GM18907 (cell line): ENCODE measurements around the gene C1orf232.

ENCODE experiments used
- ATAC-seq: cut with Tn5 transposase; IDR thresholded peaks from one replicate; pipeline ENCODE4 v1.9.1; 2021; ENCODE audit warnings: mild to moderate bottlenecking, moderate library complexity; ENCODE audit not compliant: unreplicated experiment

Gene C1orf232

DNA sequence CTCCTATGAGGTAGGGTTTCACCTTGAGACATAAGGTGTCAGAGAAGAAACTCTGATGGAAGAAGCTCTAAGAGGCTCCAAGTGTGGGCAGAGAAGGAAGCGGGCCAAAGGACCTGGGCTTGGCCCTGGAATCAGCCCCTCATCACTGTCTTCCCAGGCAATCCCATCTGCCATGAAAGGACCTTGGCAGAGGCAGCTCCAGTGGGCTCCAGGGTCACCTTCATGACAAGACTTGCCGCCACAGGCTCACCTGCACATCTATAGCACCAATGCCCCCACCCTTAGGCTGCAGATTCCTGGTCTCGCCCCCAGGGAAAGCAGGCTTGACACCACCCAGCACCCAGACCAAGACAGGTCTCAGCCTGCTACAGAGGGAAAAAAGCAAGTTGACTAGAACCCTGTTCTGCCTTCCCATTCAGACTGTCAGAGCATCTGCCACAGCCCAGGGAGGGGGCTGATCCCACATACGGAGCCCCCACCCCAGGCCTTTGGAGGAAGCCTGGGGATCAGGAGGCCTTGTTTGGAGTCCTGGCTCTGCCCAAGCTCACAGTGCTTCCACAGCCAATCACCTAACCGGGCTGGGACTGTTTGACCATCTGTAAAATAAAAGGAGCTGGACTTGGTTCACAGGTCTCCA is 10.4 kb downstream of the C1orf232 start:
- no peak for ATAC-seq

DNA sequence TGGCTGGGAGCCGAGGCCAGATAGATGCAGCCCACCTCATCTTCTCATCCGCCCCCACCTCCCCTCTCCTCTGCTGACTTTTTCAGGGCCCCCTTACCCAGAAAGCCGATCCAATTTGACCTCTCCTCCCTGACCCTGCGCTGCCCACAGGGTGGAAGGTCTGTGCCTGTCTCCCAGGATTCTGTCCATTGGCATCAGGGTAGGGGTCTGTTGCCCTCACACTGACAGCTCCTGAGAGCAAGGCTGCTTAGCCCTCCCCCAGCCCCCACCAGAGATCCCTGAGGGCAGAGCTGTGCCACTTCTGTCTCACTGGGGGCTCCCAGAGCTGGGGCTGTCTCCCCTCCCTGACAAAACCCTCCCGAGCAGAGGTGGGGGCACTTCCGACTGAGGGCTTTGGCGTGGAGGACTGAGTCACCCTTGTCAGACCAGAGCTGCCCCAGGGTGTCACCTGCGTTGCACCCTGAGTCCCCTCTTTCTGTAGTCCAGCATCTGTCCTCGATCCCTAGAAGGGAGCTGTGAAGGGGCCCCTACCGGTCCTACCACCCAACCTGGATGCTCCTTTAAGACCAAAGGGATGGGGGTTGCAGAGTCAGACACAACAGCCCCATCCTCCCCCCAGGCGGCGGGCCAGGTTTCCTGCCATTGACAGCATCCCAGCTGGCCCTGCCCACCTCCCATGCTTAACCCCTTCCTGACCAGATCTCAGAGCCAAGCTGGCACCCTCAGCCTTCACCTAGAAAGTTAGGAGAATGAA is 12.3 kb downstream of the C1orf232 start:
- no peak for ATAC-seq

DNA sequence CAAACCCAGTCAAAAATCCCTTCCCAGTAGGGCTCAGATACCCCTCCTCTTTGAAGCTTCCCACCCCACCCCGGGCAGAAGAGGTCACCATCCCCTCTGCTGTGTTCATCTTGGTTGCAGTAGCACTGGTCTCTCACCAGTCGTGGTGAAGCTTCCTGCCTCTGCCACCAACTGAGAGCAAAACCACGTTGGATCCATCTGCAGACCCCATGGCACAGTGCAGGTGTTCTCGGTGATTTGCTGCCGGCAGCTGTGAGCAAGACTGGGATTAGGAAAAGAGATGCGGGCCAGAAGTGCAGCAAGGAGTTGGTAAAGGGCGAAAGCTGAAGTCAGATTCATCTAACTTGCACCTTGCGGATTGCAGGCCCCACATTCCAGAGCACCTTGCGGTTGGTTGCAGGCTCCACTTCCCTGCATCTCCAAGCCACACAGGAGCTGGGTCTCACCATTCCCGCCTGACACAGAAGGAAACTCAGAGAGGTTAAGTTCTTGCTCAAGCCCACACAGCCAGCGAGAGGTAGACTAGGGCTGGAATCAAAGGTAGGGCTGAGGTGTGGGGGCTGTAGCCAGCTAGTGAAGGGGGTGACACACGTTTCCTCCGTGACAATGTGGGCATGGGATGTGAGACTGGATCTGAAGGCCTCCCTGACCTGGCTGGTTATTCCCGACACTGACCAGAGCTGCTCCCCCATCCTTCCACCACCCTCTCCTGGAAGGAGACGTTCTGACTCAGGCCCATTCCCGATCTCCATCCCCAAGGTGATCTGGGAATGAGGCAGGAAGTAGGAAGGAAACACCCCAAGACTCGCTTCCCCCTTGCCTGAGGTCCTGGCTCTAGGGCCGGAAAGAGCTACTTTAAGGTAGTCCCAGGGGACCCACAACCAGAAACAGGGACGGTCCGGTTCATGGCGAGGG is 13.1 kb downstream of the C1orf232 start:
- ATAC-seq, result no peak

DNA sequence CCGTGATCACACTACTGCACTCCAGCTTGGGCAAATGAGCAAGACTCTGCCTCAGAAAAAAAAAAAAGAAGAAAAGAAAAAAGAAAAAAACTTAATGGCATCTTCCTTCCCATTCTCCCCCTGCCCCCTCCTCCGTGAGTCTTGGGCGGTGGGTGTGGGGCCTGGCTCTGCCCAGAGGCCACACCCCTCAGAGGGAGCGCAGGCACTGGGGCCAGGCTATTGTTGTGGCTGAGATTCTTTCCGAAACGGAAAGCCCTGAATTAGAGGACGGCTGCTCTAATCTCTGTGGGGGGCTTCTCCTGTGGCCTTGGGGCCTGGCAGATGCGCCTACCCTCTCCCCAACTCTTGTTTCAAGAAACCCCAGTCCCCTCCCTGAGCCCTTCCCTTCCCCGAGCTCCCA is 14.0 kb downstream of the C1orf232 start:
- ATAC-seq, result no peak

DNA sequence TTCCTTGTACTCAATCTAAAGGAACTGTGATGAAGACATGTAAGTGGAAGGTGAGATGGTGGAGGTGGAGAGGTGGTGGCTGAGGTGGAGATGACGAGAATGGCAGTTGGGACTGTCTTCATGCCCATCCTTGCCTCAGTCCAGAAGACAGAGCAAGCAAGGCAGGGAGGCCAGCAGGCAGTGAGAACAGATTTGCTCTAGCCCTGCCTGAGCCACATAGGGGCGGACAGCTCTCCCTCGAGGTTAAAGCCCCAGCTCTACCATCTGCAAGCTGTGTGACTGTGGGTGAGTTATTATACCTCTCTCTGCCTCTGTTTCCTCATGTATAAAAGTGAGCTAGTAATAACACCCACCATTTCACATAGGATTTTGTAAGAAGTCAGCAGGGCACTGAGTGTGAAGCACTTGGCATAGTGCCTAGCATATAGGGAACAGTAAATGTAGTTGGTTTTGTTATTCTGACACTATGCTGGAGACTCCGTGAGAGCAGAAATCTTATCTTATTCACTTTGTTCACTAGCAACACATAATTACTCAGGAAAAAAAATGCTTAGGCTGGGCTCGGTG is 14.7 kb downstream of the C1orf232 start:
- no peak for ATAC-seq

DNA sequence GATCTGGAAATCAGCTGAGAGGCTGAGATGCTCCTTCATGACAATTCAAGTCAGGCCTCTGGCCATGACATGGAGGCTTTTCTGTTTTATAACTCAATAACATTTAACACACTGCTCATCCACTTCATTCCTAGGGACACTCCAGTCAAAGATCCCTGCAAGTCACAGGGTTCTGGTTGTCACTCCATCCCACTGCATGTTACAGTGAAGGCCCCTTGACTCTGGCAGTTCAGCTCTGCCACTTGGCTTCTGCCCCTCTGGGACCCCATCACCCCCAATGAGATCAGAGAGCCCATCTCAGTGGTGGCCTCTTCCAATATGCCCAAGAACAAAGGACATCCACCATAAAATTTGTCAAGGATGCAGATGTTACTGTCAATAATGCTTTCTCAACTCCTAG is 19.9 kb downstream of the C1orf232 start:
- ATAC-seq, result no peak

DNA sequence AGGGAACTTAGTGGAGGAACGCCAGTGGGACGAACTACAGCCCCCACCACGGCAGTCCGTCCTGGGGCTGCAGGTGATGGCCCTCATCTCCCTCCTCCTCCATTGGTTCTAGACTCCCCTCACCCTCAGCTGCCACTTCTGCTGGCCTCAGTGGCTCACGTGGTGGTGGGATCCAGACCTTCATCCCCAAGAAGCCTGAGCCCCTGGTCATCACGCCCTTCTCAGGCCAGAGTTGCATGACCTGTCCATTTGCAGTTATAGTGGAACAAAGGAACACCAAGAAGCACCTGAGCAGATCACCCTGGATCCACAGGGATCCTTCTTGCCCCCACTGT is 22.8 kb downstream of the C1orf232 start:
- ATAC-seq, result no peak

DNA sequence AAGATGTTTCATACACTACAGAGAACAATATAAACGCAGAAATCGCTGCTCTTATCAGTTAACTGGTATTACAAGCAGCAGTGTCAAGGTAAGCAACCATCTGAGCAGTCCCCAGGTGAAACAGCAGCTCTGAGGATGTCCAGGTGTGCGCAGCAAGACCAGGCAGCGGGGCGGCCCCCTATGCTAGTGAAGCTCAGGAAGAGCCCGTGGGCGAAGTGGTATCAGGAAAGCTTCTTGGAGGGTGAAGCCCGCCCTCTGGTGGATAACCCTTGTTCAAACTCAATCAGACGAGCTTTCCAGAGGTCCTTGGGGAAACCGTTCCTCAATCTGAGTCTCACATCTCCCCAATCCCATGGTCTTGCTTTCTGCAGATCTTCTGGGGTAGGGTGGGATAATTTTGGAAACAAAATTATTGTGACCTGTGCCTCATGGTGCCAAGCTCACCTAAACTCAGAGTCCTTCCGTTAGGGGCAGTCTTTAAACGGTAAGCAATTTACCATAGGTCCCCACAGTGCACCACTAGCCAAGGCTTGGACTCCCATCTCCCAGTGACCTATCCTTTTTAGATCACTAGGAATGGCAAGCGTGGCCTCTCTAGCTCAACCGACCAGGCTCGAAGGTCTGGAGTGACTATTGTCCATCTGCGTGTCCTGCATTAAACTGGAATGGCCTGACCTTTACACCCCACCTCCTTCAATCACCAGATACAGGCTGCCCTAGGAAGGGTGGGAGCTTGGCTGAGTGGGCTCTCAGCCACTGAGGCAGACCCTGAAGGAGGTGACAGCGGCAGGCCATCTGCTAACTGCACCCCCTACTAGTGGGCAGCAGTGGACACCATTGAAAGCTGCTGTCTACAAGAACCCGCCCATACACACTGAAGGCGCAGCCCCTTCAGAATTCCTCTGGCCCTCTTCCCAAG is 23.5 kb downstream of the C1orf232 start:
- ATAC-seq, result no peak

DNA sequence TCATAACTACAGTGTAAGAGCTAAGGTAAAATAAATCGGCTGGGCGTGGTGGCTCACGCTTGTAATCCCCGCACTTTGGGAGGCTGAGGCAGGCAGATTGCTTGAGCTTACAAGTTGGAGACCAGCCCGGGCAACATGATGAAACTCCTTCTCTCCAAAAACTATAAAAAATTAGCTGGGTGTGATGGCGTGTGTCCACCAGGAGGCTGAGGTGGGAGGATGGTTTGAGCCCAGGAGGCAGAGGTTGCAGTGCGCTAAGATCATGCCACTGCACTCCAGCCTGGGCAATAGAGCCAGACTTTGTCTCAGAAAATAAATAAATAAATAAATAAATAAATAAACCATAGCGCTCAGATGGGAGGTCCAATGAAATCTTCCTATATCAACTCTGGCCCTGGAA is 26.6 kb downstream of the C1orf232 start:
- ATAC-seq, result no peak

DNA sequence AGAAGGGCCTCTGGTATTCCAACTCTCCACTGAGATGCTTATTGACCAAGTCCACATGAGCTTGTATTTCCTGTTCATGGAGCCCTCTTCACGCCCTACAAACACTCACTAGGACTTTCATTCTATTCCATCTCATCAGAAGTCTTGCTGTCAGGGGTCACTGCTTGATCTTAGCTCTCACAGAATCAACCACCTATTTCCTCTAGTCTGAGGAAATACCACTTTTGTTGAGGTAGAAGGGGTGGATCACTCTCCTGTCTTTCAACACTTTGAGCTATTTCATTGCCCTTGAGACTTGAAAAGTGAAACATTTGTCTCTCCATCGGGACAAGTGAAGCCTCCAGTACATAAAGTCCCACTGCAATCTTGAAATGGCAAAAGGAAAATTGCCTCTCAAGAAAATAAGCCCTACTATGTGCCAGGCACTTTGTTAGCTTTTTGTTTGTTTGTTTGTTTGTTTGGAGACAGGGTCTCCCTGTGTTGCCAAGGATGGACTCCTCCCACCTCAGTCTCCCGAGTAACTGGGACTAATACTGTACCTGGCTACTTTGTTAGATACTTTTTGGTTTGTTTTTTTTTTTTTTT is 29.7 kb downstream of the C1orf232 start:
- no peak for ATAC-seq

DNA sequence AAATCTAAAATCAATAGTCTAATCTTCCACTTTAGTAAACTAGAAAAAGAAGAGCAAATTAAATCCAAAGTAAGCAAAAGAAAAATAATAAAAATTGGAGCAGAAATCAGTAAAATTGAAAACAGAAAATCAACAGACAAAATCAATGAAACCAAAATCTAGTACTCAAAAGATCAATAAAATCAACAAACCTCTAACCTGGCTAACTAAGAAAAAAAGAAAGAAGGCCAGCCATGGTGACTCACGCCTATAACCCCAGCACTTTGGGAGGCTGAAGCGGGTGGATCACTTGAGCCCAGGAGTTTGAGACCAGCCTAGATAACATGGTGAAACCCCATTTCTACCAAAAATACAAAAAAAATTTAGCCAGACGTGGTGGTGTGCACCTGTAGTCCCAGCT is 34.3 kb downstream of the C1orf232 start:
- no peak for ATAC-seq

DNA sequence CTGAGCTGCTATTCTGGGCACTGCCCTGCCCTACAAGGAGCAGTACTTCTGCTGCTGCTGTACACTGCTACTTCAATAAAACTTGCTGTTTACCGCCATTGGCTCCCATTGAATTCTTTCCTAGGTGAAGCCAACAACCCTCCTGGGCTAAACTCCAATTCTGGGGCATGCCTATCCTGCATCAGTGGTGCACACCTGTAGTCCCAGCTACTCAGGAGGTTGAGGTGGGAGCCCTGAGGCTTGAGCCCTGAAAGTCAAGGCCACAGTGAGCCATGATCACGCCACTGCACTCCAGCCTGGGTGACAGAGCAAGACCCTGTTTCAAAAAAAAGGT is 36.0 kb downstream of the C1orf232 start:
- ATAC-seq, result no peak

DNA sequence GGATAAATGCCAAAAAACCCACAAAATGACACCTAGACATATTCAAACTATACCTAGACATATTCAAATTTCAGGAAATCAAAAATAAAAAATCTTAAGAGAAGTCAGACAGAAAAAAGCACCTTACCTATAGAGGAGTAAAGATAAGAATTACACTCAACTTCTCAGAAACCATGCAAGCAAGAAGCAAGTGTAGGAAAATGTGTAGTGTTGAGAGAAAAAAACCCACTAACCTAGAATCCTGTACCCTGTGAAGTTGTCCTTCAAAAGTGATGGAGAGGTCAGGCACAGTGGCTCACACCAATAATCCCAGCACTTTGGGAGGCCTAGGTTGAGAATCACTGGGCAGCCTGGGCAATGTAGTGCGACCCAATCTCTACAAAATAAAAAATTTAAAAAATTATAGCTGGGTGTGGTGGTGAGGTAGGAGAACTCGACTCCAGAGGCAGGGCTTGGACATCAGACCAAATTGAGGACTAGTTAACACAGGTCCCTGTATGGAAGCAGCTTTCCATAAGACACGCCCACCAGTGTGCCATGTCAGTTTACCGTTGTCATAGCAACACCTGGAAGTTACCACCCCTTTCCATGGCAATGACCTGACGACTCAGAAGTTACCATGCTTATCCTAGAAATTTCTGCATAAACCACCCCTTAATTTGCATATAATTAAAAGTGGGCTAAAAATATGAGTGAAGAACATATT is 36.5 kb downstream of the C1orf232 start:
- no peak for ATAC-seq

DNA sequence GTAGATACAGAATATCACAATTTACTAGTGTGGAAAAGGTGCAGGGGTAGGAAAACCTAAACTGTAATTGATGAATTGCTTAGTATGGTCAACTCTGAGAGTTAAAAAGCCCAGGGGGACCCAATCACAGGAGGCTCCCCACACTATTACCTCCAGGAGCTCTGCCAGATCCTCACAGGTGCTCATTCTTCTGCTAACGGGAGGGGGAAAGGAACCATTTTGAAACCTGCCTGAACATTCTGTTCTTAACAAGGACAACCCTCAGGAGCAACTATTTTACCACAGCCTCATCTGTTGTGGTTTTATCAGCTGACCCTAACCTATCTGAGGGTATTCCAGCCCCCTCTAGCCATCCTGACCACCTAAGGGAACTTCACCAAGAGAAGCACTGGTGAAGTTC is 38.1 kb downstream of the C1orf232 start:
- no peak for ATAC-seq

DNA sequence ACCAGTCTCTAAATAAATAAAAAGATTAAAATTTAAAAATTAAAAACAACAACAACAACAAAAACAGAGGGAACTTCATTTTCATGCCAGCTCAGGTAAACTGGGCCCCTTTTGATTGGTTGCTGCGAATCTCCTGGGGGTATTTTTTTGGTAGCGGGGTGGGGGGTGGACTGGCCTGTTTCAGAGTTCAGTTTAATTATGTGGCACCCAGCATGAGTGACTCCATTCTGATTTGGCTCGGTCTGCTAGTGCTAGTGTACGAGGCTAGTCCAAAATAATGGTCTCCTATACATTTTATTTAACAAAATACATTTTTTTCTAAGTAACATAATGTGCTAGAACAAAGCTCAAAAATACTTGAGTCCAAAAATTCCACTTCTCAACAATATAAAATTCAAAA is 39.0 kb downstream of the C1orf232 start:
- ATAC-seq, result no peak

DNA sequence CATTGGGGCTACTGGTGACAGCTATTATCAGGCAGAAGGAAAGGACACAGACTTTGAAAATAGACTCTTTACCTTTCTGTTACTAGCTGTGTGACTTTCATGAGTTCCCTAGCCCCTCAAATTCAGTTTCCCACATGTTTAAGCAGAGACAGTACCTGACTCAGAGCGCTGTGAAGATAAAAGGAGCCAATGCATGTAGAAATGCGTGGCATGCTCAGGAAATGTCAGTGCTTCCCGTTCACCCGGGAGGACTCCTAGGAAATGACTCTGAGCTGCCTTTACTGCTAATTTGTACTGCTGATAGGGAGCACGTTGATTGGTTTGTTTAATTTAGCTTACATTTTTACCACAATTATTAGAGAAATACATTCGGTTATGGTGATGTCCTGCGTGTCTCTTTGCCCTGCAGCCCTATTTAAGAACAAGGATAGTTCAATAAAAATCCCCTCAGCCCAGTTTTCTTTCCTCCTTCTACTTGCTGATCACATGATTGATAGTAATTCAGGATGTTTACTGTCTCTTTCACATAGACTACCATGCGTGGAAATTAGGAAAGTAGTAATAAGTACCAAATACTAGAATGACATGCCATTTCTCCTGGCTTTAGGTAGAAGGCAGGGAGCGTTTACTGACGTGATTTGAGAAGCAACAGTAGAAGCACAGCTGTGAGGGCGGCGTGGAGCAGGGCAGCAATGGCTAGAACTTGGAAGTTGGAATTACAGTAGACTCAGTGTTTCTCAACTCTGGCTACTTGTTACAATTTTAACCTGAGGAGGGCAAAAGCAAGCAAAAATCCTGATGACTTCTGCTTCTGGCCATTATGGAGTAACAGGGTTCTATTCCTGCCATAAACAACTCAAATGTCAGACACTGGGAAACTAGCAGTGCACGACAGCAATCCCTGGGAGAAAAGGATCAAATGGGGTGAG is 41.3 kb downstream of the C1orf232 start:
- ATAC-seq, result no peak

DNA sequence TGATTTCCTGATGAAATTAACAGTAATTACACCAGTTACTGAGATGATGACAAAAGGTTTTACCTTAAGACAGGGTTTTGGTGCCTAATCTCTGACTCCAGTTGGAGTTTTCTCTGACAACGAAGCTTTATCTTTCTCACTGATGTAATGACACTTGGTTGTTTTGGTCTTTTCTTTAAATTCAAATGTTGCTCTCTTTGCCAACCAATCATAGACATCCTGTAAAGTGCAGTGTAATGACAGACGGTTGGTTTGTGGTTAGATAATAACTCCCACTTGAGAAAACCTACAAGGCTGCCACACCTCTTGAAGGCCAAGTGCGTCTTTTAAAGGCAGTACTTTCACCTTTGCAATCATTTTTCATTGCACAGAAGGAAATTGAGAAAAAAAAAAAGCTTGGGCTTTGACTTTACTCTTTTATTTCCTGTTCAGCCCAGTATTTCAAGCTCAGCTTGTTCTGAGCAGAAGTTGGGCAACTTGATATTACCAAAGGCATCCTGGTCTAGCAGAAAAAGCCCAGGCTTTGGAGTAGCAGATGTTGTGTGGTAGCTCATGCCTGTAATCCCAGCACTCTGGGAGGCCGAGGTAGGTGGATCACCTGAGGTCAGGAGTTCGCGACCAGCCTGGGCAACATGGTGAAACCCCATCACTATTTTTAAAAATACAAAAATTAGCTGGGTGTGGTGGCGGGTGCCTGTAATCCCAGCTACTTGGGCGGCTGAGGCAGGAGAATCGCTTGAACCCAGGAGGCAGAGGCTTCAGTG is 42.3 kb downstream of the C1orf232 start:
- peak; percentile 79 for ATAC-seq

DNA sequence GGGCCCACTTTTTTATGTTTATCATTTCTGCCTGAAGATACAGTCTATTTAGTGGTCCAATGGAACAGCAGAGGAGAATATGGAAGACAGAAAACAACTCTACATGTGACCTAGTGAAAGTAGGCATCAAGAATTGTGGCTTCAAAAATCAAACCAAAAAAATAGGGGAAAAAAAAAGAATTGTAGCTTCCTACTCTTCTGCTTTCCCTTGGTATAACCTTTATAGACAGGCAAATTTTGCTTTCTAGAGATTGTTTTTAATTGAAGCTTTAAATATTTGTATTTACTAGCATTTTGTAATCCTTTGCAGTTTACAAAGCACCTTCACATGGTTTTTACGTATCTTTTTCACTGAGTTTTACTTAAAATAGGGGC is 42.8 kb downstream of the C1orf232 start:
- ATAC-seq, result no peak
